Right atrium auricular region (tissue), 2 donors: ENCODE data around the gene EIF3M. TPM values are rescaled to one million over a fixed set of nuclear protein-coding genes. Genes with fewer than 3 reads are reported as not detected.

Experiments
- DNase-seq: peaks from one replicate; pipeline ENCODE4 v3.0.0-alpha.2; 2019; ENCODE audit warnings: low spot score
- H3K27ac ChIP-seq, 2 donors: fragments of 200-600 bp; sonication (generic); 1 replicate in 1 of 2; 2 replicates in 1 of 2; pipeline ENCODE4 v1.5.1; 2016 to 2019
- H3K27me3 ChIP-seq, 2 donors: fragments of 200-600 bp; sonication (generic); one replicate each; pipeline versions ENCODE4 v1.5.1 to v1.6.0; 2017 to 2019
- H3K36me3 ChIP-seq: fragments of 200-600 bp; sonication (generic); one replicate; pipeline ENCODE4 v1.5.1; 2016
- H3K4me1 ChIP-seq, 2 donors: fragments of 200-600 bp; sonication (generic); one replicate each; pipeline versions ENCODE4 v1.5.1 to v1.6.0; 2017 to 2019
- H3K4me3 ChIP-seq, 2 donors: fragments of 200-600 bp; sonication (generic); 1 replicate in 1 of 2; 2 replicates in 1 of 2; pipeline ENCODE4 v1.5.1; 2017 to 2019; ENCODE audit warnings: mild to moderate bottlenecking in 1 of 2, moderate library complexity in 1 of 2
- H3K9me3 ChIP-seq, 2 donors: fragments of 200-600 bp; sonication (generic); one replicate each; pipeline ENCODE4 v1.5.1; 2019
- CTCF ChIP-seq, 2 donors: fragments of 200-600 bp; sonication (generic); IDR thresholded peaks; one replicate each; pipeline ENCODE4 v1.5.1; 2019; ENCODE audit warnings: antibody characterized with exemption in 2 of 2
- total RNA-seq, 2 donors: library from RNA; depleted of rRNA; stranded (reverse); fragments of >200 nt; gene quantifications; one replicate each; pipeline ENCODE4 v1.1.0, GENCODE V29; 2016

EIF3M gene
- total RNA-seq, 2 donors from 2014 or later: 286 to 371 TPM

- Histone ChIP-seq H3K36me3 (no peaks in the 10 kb centered on the region), H3K27me3 (no peaks in the 10 kb centered on the region), H3K4me3 (no peak overlapping the region), H3K9me3 (no peaks in the 10 kb centered on the region), H3K27ac (no peak overlapping the region), H3K4me1 (no peaks in the 10 kb centered on the region)
- no peak for DNase-seq
- no peak for TF ChIP-seq CTCF (IDR thresholded peaks at IDR 0.05)
Observed at GRCh38 chr11:32569313-32569881, 14.2 kb upstream of the EIF3M start.

GRCh38 chr11:32571039-32571438 lies 12.6 kb upstream of the EIF3M start:
- Histone ChIP-seq H3K27ac (no peak overlapping the region), H3K9me3 (no peaks in the 10 kb centered on the region), H3K27me3 (no peaks in the 10 kb centered on the region), H3K4me3 (no peak overlapping the region), H3K4me1 (no peaks in the 10 kb centered on the region), H3K36me3 (no peaks in the 10 kb centered on the region)
- no peak for TF ChIP-seq CTCF (IDR thresholded peaks at IDR 0.05)
- no peak for DNase-seq

- Histone ChIP-seq H3K36me3 (no peaks in the 10 kb centered on the region), H3K4me1 (no peaks in the 10 kb centered on the region)
- TF ChIP-seq CTCF (IDR thresholded peaks at IDR 0.05): no peak
Observed at GRCh38 chr11:32573228-32573627, 10.4 kb upstream of the EIF3M start.

GRCh38 chr11:32574421-32574820 lies 9.2 kb upstream of the EIF3M start:
- Histone ChIP-seq H3K27me3 (no peaks in the 10 kb centered on the region), H3K4me1 (no peaks in the 10 kb centered on the region), H3K36me3 (no peaks in the 10 kb centered on the region), H3K9me3 (no peaks in the 10 kb centered on the region), H3K27ac (no peak overlapping the region), H3K4me3 (no peak overlapping the region)
- TF ChIP-seq CTCF (IDR thresholded peaks at IDR 0.05): no peak
- no peak for DNase-seq

More at GRCh38 chr11:32573228-32573627, 10.4 kb upstream of the EIF3M start:
- no peak overlapping the region for H3K27ac ChIP-seq
- H3K27me3 ChIP-seq: no peaks in the 10 kb centered on the region
- H3K4me3 ChIP-seq: no peak overlapping the region
- H3K9me3 ChIP-seq: no peaks in the 10 kb centered on the region
- DNase-seq: no peak

- no peak for DNase-seq
- Histone ChIP-seq H3K9me3 (no peaks in the 10 kb centered on the region), H3K36me3 (no peaks in the 10 kb centered on the region), H3K27me3 (no peaks in the 10 kb centered on the region), H3K27ac (no peak overlapping the region), H3K4me3 (no peak overlapping the region), H3K4me1 (no peaks in the 10 kb centered on the region)
- no peak for TF ChIP-seq CTCF (IDR thresholded peaks at IDR 0.05)
Observed at GRCh38 chr11:32575070-32575469, 8.6 kb upstream of the EIF3M start.

- TF ChIP-seq CTCF (IDR thresholded peaks at IDR 0.05): no peak
- no peak overlapping the region for H3K4me3 ChIP-seq
- no peaks in the 10 kb centered on the region for H3K9me3 ChIP-seq
- no peaks in the 10 kb centered on the region for H3K27me3 ChIP-seq
- no peak overlapping the region for H3K27ac ChIP-seq
- DNase-seq: no peak
- no peaks in the 10 kb centered on the region for H3K36me3 ChIP-seq
- H3K4me1 ChIP-seq: no peaks in the 10 kb centered on the region
Observed at GRCh38 chr11:32576456-32576855, 7.2 kb upstream of the EIF3M start.
